ENCODE results near the gene MAPK12. TPM values are rescaled to one million over a fixed set of nuclear protein-coding genes. Genes with fewer than 3 reads are reported as not detected.

The MAPK12 gene
- total RNA-seq, 3 donors from 2014 or later: 3.8 to 9.8 (median 5.3) TPM

GRCh38 chr22:50296658-50297490 is 35.4 kb upstream of the MAPK12 start:
- H3K9me3 ChIP-seq: no peaks in the 10 kb centered on the region
- peaks cover 58 to 60% of the 10 kb centered on the region in 2 donors for H3K4me1 ChIP-seq
- H3K27ac ChIP-seq: peak overlapping the region; percentile 94 to 98
- intact Hi-C loops (cut with DNase I; ENCODE audit: low total_unique reads): no loop called here
- no peaks in the 10 kb centered on the region for H3K36me3 ChIP-seq
- TF ChIP-seq POLR2A (IDR thresholded peaks at IDR 0.05) (no peak), CTCF (IDR thresholded peaks at IDR 0.05) (no peak), POLR2AphosphoS5 (IDR thresholded peaks at IDR 0.05) (no peak)
- peak overlapping the region in 1 of 3 donors; percentile 42 for H3K4me3 ChIP-seq
- H3K27me3 ChIP-seq: no peaks in the 10 kb centered on the region
- no peak for DNase-seq (ENCODE audit: low spot score in 2 of 2)

GRCh38 chr22:50294319-50294656 is 32.8 kb upstream of the MAPK12 start:
- intact Hi-C loops (cut with DNase I; ENCODE audit: low total_unique reads): no loop called here
- Histone ChIP-seq H3K4me1 (peaks cover 34 to 38% of the 10 kb centered on the region in 2 donors), H3K27me3 (no peaks in the 10 kb centered on the region), H3K36me3 (no peaks in the 10 kb centered on the region), H3K4me3 (peak overlapping the region in 2 of 3 donors; percentile 28 to 64), H3K27ac (peak overlapping the region; percentile 92 to 96), H3K9me3 (no peaks in the 10 kb centered on the region)
- TF ChIP-seq POLR2A (IDR thresholded peaks at IDR 0.05) (no peak), CTCF (IDR thresholded peaks at IDR 0.05) (no peak), POLR2AphosphoS5 (IDR thresholded peaks at IDR 0.05) (no peak)
- no peak for DNase-seq (ENCODE audit: low spot score in 2 of 2)

- Histone ChIP-seq H3K27ac (peak overlapping the region; percentile 92 to 96), H3K4me1 (peaks cover 32 to 34% of the 10 kb centered on the region in 2 donors), H3K4me3 (peak overlapping the region; percentile 21 to 64 (median 28)), H3K27me3 (no peaks in the 10 kb centered on the region), H3K9me3 (no peaks in the 10 kb centered on the region), H3K36me3 (no peaks in the 10 kb centered on the region)
- TF ChIP-seq CTCF (IDR thresholded peaks at IDR 0.05) (peak; percentile 12 to 30 (median 15)), POLR2AphosphoS5 (IDR thresholded peaks at IDR 0.05) (peak in 2 of 3 donors; percentile 6 to 38), POLR2A (IDR thresholded peaks at IDR 0.05) (no peak)
- DNase-seq (ENCODE audit: low spot score in 2 of 2): peak; percentile 78
- intact Hi-C loops (cut with DNase I; ENCODE audit: low total_unique reads): no loop called here
These were observed 32.2 kb upstream of the MAPK12 start for GRCh38 chr22:50293441-50294318.

GRCh38 chr22:50292643-50293440 is 31.4 kb upstream of the MAPK12 start:
- H3K4me3 ChIP-seq: peak overlapping the region; percentile 21 to 64 (median 28)
- no peak for DNase-seq (ENCODE audit: low spot score in 2 of 2)
- H3K4me1 ChIP-seq: peaks cover 32 to 33% of the 10 kb centered on the region in 2 donors
- peak overlapping the region; percentile 92 to 96 for H3K27ac ChIP-seq
- H3K9me3 ChIP-seq: no peaks in the 10 kb centered on the region
- TF ChIP-seq CTCF (IDR thresholded peaks at IDR 0.05) (no peak), POLR2A (IDR thresholded peaks at IDR 0.05) (no peak), POLR2AphosphoS5 (IDR thresholded peaks at IDR 0.05) (no peak)
- H3K36me3 ChIP-seq: no peaks in the 10 kb centered on the region
- H3K27me3 ChIP-seq: no peaks in the 10 kb centered on the region
- intact Hi-C loops (cut with DNase I; ENCODE audit: low total_unique reads): no loop called here

Data from breast epithelium (tissue), 4 donors.